PC-3 (cell line): Measurements from ENCODE around the gene ATAD3A.

Experiments
- EZH2phosphoT487 ChIP-seq: fragments of 300-600 bp; sonication (generic); IDR thresholded peaks from 2 replicates; pipeline ENCODE4 v1.6.1; 2018; ENCODE audit warnings: mild to moderate bottlenecking, antibody characterized with exemption, low read length, borderline replicate concordance
- TF ChIP-seq, protein P1 (sequence below): fragments of 300-600 bp; sonication (generic); conservative IDR thresholded peaks from 2 replicates; pipeline ENCODE4 v1.5.1; 2017; ENCODE audit warnings: antibody characterized with exemption, low read depth, mild to moderate bottlenecking, low read length

DNA sequence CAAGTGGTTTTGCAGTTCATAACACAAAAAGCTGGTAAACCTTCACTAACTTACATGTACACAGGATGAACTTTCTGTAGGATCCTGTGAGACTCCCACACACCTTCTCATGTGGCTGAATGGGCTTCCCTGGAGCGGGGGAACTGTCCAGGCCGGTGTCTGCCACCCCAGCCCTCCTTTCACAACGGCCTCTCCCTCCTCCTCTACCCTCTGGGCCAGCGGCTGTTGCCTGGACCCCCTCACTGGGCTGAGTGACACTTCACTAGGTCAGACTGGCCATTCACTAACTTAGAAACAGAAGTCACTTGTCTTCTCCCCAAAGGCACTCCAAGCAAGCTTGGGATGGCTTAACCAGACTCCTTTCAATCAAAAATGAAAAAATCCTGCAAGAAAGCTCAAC, 46.6 kb downstream of the ATAD3A start:
- TF ChIP-seq, protein P1, sequence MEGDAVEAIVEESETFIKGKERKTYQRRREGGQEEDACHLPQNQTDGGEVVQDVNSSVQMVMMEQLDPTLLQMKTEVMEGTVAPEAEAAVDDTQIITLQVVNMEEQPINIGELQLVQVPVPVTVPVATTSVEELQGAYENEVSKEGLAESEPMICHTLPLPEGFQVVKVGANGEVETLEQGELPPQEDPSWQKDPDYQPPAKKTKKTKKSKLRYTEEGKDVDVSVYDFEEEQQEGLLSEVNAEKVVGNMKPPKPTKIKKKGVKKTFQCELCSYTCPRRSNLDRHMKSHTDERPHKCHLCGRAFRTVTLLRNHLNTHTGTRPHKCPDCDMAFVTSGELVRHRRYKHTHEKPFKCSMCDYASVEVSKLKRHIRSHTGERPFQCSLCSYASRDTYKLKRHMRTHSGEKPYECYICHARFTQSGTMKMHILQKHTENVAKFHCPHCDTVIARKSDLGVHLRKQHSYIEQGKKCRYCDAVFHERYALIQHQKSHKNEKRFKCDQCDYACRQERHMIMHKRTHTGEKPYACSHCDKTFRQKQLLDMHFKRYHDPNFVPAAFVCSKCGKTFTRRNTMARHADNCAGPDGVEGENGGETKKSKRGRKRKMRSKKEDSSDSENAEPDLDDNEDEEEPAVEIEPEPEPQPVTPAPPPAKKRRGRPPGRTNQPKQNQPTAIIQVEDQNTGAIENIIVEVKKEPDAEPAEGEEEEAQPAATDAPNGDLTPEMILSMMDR, result no peak
- no peak for TF ChIP-seq EZH2phosphoT487
